Coronary artery (tissue), 2 donors: ENCODE measurements around the gene DACT2.

Experiments used
- DNase-seq: peaks from one replicate; pipeline ENCODE4 v3.0.0-alpha.2; 2017; ENCODE audit warnings: low spot score
- H3K27ac ChIP-seq, 2 donors: fragments of 200-600 bp; sonication (generic); one replicate each; pipeline ENCODE4 v1.5.1; 2016 to 2019
- H3K4me3 ChIP-seq: fragments of 200-600 bp; sonication (generic); 2 replicates; pipeline ENCODE4 v1.5.1; 2016; ENCODE audit warnings: mild to moderate bottlenecking, moderate library complexity
- CTCF ChIP-seq: fragments of 200-600 bp; sonication (generic); IDR thresholded peaks from one replicate; pipeline ENCODE4 v1.5.1; 2019; ENCODE audit warnings: antibody characterized with exemption

The DACT2 gene

GRCh38 chr6:168319279-168320111, at the start of gene DACT2:
TSS of gene DACT2 (minus strand) at chr6:168319777. CDS start at chr6:168319633, 144 bp downstream.
- TF ChIP-seq CTCF = no peak
- Histone ChIP-seq H3K4me3 (peak within 1 kb of the TSS; percentile 66), H3K27ac (peak within 1 kb of the TSS in 1 of 2 donors; percentile 49)
- DNase-seq = no peak

- Histone ChIP-seq H3K27ac (no peak overlapping the region), H3K4me3 (no peak overlapping the region)
- DNase-seq = no peak
- TF ChIP-seq CTCF = no peak
Measured at GRCh38 chr6:168368936-168369335, 49.4 kb upstream of the DACT2 start.

GRCh38 chr6:168368066-168368820, 48.7 kb upstream of the DACT2 start:
- H3K4me3 ChIP-seq = no peak overlapping the region
- no peak overlapping the region for H3K27ac ChIP-seq
- no peak for TF ChIP-seq CTCF
- DNase-seq = no peak

- Histone ChIP-seq H3K4me3 (no peak overlapping the region), H3K27ac (no peak overlapping the region)
- no peak for TF ChIP-seq CTCF
- no peak for DNase-seq
Measured at GRCh38 chr6:168367285-168367751, 47.7 kb upstream of the DACT2 start.

GRCh38 chr6:168366473-168366872, 46.9 kb upstream of the DACT2 start:
- no peak overlapping the region for H3K27ac ChIP-seq
- no peak for DNase-seq
- H3K4me3 ChIP-seq = no peak overlapping the region
- no peak for TF ChIP-seq CTCF

- no peak overlapping the region for H3K27ac ChIP-seq
- TF ChIP-seq CTCF = no peak
- no peak overlapping the region for H3K4me3 ChIP-seq
- no peak for DNase-seq
Measured at GRCh38 chr6:168365422-168366165, 46.0 kb upstream of the DACT2 start.
